GM12875 (cell line): Measurements from ENCODE around the gene FAR1.

ENCODE experiments used
- H3K4me3 ChIP-seq: one replicate; pipeline ENCODE4 v1.5.1; 2011; ENCODE audit warnings: low read depth, low read length, control low read depth
- CTCF ChIP-seq: IDR thresholded peaks from 2 replicates; pipeline ENCODE4 v1.5.1; 2011; ENCODE audit warnings: low read depth, mild to moderate bottlenecking, control low read depth, inconsistent platforms, low read length, moderate library complexity, borderline replicate concordance; ENCODE audit not compliant: insufficient read depth

FAR1 gene

DNA sequence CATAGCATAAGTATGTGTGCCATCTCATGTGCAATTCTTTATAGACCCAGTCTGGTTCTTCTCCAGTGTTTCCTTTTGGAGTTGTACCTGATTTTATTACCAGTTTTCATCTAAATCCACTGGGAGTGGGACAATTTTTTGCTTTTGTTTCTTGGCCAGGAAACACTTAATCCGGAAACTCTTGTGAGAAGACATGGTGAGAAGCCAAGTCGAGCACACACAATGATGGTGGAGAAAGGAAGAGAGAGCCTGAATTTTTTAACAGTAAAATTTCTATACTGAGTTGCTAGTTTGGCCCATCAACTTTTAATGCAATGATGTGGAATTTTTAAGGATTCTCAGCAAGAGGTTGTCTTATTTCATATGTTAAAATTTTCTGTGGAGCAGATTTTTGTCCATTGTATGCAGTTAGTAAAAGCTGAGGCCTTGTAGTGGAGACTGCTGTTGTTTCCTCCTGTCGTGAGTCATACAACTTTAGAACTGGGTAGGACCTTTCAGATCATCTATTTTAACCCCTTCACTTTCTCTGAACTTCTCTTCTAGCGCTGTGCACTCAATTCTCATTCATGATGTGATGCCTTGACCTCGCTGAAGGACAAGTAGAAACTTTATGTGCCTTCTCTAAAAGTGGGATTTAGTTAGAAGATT is 17.1 kb downstream of the FAR1 start:
- no peak overlapping the region for H3K4me3 ChIP-seq
- no peak for TF ChIP-seq CTCF

DNA sequence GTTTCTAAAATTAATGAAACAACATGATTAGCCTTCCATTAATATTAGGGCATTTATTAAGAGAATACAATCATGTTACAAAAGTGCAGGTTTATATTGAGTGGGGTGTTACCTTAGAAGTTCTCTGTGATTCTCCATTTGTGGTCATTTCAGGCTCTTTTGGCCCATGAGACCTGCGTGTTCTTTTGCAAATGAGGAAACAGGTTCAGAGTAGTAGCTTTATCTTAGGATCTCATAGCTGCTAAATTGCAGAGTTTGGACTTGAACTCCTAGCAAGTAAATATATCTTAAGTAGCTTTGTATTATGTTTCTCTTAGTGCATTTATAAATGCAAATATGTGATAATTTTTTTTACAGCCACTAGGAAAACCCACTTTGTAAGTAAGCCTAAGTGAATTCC is 18.3 kb downstream of the FAR1 start:
- TF ChIP-seq CTCF, result no peak
- H3K4me3 ChIP-seq, result no peak overlapping the region

DNA sequence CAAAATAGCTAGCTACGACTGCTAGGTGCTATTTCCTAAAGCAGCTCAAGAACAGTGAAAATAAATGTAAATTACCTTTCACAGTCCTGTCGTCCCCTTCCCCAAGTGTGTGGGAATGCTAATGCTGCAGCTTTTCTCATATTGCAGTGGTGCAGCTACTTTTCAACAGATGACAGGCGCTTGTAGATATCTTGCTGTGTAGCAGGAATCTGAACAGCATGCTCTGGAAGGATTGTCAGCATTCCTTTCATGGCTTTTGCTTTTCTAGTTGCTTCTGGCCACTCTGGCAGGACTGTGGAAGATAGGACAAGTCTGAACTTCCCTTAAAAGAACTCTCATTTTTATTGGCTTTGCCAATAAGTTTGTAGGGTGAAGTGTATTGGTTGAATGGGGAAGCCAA is 18.8 kb downstream of the FAR1 start:
- H3K4me3 ChIP-seq, result no peak overlapping the region
- no peak for TF ChIP-seq CTCF

GRCh38 chr11:13691286-13691899 is 22.9 kb downstream of the FAR1 start:
- H3K4me3 ChIP-seq, result no peak overlapping the region
- TF ChIP-seq CTCF, result no peak

GRCh38 chr11:13692172-13692571 is 23.7 kb downstream of the FAR1 start:
- no peak for TF ChIP-seq CTCF

DNA sequence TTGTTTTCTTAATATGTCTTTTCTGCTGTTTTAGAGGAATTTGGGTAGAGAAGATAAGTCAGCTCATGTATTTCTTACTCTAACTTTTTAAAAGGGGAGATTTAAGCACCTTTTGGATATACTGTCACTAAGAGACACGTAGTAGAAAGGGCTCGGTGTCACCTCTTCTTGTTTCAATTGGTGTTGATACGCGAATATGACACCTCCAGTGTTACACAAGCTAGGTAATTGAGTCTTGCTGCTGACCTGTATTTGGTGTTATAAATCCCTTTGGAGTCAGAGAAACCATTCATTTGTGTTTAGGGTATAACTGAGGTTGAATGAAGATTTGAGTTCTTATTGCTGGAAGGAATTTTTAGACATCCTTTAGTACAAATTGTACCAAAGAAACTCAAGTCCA is 25.6 kb downstream of the FAR1 start:
- no peak overlapping the region for H3K4me3 ChIP-seq
- no peak for TF ChIP-seq CTCF

More at GRCh38 chr11:13692172-13692571, 23.7 kb downstream of the FAR1 start:
- no peak overlapping the region for H3K4me3 ChIP-seq

DNA sequence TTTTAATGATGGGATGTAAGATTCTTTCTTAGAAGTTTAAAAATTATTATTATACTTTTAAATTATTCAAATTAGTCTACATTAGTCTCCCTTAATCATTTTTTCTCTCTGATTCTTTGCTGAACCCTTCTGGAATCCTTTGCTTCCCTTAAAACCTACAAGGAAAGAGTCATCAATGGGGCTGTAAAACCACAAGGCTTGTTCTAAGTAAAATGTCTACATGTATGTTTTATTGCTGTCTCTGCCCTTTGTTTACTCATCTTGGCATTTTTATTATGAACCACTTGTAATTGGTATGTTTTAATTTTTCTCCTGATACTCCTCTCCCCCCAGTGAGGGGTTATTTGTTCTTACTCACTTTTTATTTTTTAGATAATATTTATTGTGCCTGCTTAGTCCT is 27.4 kb downstream of the FAR1 start:
- H3K4me3 ChIP-seq, result no peak overlapping the region
- TF ChIP-seq CTCF, result no peak
